ENCODE measurements around the gene KIF6. TPM values are rescaled to one million over a fixed set of nuclear protein-coding genes. Genes with fewer than 3 reads are reported as not detected.

KIF6 gene
- total and polyA plus RNA-seq, 2 of the 8 experiments (the other 6 are each of a cell fraction or from before 2014, with no cell fraction given) = 0.53 to 0.65 TPM

DNA sequence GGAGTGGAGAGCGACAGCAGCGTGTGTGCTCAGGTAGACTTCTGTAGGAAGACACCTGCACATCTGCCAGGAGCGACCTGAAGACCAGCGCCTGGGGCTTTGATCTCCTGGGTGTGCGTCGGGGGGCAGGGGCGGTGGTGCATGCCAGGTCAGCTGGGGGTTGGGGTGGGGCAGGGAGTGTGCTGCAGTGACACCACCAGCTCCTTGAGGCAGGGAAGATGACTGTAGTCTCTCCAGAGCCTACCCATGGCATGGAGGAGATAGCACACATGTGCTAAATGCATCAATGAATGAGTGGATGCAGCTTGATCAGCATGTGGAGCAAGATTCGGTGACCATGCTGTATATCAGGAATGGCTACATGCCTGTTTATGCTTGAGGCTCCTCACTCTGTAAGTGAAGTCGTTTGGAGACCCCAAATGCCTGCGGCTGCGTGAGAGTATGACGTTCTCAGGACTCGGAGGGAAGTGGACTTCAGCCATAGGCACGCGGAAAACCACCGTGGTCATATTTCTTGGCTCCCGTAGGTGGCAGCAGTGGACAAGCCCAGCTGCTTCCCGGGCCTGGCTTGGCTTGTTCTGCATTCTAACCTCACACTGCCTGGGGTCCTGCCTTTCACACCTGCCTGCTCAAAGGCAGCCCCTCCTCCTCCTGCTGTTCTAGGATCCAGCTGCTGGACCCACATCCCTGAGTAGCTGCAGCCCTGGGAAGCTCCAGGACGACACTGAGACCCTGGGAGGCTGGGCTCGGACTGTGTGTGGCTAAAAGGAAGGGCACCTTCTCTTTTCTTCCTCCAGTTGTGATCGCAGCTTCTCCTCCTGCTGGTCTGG, 363.3 kb downstream of the KIF6 start (continued):
- TF ChIP-seq BRCA1 (IDR thresholded peaks at IDR 0.05; ENCODE audit: low read depth, low read length) (peak; percentile 23; the same call in 1 of the 2 replicates), TEAD4 (IDR thresholded peaks at IDR 0.05; ENCODE audit: low read depth, low read length) (peak; percentile 43; the same call in 1 of the 2 replicates), RXRA (IDR thresholded peaks at IDR 0.05; ENCODE audit: insufficient read depth, low read depth, low read length) (no peak), E2F6 (IDR thresholded peaks at IDR 0.05) (peak; percentile 87), KDM4A (IDR thresholded peaks at IDR 0.05; ENCODE audit: low read depth, low read length, severe bottlenecking) (peak; percentile 30), CEBPB (IDR thresholded peaks at IDR 0.05; ENCODE audit: low read depth, low read length) (no peak), POLR2AphosphoS5 (IDR thresholded peaks at IDR 0.05; ENCODE audit: low read depth, low read length) (no peak), ASH2L (IDR thresholded peaks at IDR 0.05; ENCODE audit: low read length) (peak; percentile 37), SIRT6 (IDR thresholded peaks at IDR 0.05; ENCODE audit: low read length) (no peak)

All from H1 (cell line).